Thymus (tissue), 11 donors: Measurements from ENCODE around the gene ING3. TPM values are rescaled to one million over a fixed set of nuclear protein-coding genes. Genes with fewer than 3 reads are reported as not detected.

ENCODE experiments used
- DNase-seq, 9 donors: peaks; one replicate each; pipeline ENCODE4 v3.0.0-alpha.2; 2013; ENCODE audit warnings: low spot score in 9 of 9, low read depth in 6 of 9, missing footprints in 1 of 9
- H3K27ac ChIP-seq, 2 donors: one replicate each; pipeline ENCODE4 v1.5.1; 2013; ENCODE audit warnings: control low read depth in 1 of 2, low read depth in 1 of 2, low read length in 1 of 2, mild to moderate bottlenecking in 1 of 2, moderate library complexity in 1 of 2
- H3K27me3 ChIP-seq, 2 donors: one replicate each; pipeline ENCODE4 v1.5.1; 2013; ENCODE audit warnings: low read length in 1 of 2; ENCODE audit not compliant: control insufficient read depth in 2 of 2, insufficient read depth in 1 of 2
- H3K36me3 ChIP-seq, 2 donors: one replicate each; pipeline ENCODE4 v1.5.1; 2013; ENCODE audit warnings: low read length in 1 of 2, mild to moderate bottlenecking in 1 of 2, moderate library complexity in 1 of 2; ENCODE audit not compliant: control insufficient read depth in 2 of 2, insufficient read depth in 2 of 2
- H3K4me1 ChIP-seq, 2 donors: one replicate each; pipeline ENCODE4 v1.5.1; 2013; ENCODE audit warnings: low read length in 2 of 2; ENCODE audit not compliant: control insufficient read depth in 2 of 2, insufficient read depth in 2 of 2
- H3K4me3 ChIP-seq, 2 donors: one replicate each; pipeline ENCODE4 v1.5.1; 2013; ENCODE audit warnings: low read length in 2 of 2, control low read depth in 1 of 2, mild to moderate bottlenecking in 1 of 2
- H3K9me3 ChIP-seq, 2 donors: one replicate each; pipeline ENCODE4 v1.5.1; 2013; ENCODE audit warnings: low read length in 1 of 2, mild to moderate bottlenecking in 1 of 2; ENCODE audit not compliant: control insufficient read depth in 2 of 2, insufficient read depth in 1 of 2
- WGBS: extraction: QIAGEN DNeasy Blood & Tissue Kit; methylation state at CpG from one replicate; pipeline ENCODE4 v1.1.7; 2013; 5-methylcytosine and 5-hydroxymethylcytosine counted together
- polyA plus RNA-seq: library from polyadenylated mRNA; stranded (reverse); fragments of 200-250 nt; gene quantifications from one replicate; pipeline ENCODE4 v1.2.3, GENCODE V29; 2013
- total RNA-seq: library from RNA; stranded (reverse); fragments of 120-200 nt; gene quantifications from one replicate; pipeline ENCODE4 v1.2.4, GENCODE V29; 2013
- donor health status: healthy.

ING3 gene
- total and polyA plus RNA-seq, 2 donors: 16.4 to 27.2 TPM

GRCh38 chr7:120990468-120991118 lies 40.0 kb downstream of the ING3 start:
- no peak overlapping the region for H3K4me3 ChIP-seq
- H3K4me1 ChIP-seq: peaks cover 3 to 10% of the 10 kb centered on the region in 2 donors
- H3K9me3 ChIP-seq: no peaks in the 10 kb centered on the region
- 93% methylated on average over 6 of the region's 6 CpGs for WGBS
- H3K27ac ChIP-seq: no peak overlapping the region
- no peak for DNase-seq
- H3K27me3 ChIP-seq: peaks cover 0 to 29% of the 10 kb centered on the region in 2 donors
- no peaks in the 10 kb centered on the region for H3K36me3 ChIP-seq

DNA sequence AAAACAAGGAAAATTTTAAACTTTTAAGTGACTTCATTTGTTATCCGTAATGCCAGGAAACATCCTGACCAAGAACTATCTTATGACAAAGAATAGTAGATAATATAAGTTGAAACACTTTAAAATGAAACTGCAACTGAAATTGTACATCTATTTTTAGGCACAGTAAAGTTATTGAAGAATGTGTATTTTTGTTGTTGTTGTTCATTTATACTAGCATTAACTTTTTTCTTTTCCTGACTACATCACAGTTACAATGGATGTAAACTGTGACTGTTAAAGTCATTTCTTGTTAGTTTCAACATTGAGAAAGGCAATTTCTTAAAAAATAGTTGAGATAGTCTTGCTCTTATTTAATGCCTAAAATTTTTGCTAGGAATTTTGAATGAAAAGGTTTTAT lies 40.6 kb downstream of the ING3 start:
- 83% methylated on average over 1 of the region's 1 CpG for WGBS
- H3K4me1 ChIP-seq: peaks cover 3 to 10% of the 10 kb centered on the region in 2 donors
- H3K9me3 ChIP-seq: no peaks in the 10 kb centered on the region
- no peak overlapping the region for H3K27ac ChIP-seq
- peaks cover 0 to 29% of the 10 kb centered on the region in 2 donors for H3K27me3 ChIP-seq
- H3K36me3 ChIP-seq: no peaks in the 10 kb centered on the region
- H3K4me3 ChIP-seq: no peak overlapping the region
- DNase-seq: no peak

GRCh38 chr7:120991581-120991980 lies 41.0 kb downstream of the ING3 start:
- no peak overlapping the region for H3K27ac ChIP-seq
- DNase-seq: no peak
- 36% methylated on average over 2 of the region's 2 CpGs for WGBS
- H3K4me1 ChIP-seq: peaks cover 3 to 10% of the 10 kb centered on the region in 2 donors
- H3K27me3 ChIP-seq: peaks cover 0 to 29% of the 10 kb centered on the region in 2 donors
- no peak overlapping the region for H3K4me3 ChIP-seq
- H3K36me3 ChIP-seq: no peaks in the 10 kb centered on the region
- H3K9me3 ChIP-seq: no peaks in the 10 kb centered on the region

DNA sequence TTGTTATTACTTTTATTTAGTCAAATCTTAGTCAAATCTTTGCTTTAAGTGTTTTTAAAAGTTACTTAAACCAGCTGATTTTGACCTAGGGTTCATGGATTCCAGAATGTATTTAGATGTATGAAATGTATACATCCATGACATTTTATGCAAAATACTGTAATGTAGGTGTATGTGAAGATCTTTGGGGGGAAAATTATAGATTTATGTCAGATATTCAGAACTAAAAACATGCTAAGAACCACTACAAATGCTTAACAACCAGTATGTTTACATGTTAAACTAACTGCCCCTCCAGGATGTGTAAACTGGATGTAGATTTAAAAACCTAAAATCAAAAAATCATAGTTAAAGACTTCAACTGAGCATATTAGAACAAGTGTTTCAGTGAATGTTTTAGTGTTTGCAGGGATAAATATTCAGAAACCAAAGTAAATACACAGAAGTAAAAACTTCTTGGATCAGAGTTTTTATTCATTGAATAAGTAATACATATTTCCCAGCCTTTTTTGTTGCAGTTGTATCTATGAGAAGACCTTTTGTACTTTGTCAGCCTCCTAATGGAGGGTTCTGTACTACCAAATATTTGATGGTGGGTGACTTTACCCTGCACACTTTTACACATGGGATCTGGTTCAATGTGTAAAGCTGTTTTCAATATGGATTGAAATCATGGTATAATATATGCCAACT lies 41.8 kb downstream of the ING3 start:
- no peak overlapping the region for H3K27ac ChIP-seq
- H3K4me3 ChIP-seq: no peak overlapping the region
- H3K36me3 ChIP-seq: no peaks in the 10 kb centered on the region
- no peak for DNase-seq
- H3K9me3 ChIP-seq: no peaks in the 10 kb centered on the region
- peaks cover 0 to 29% of the 10 kb centered on the region in 2 donors for H3K27me3 ChIP-seq
- H3K4me1 ChIP-seq: peaks cover 3 to 10% of the 10 kb centered on the region in 2 donors

DNA sequence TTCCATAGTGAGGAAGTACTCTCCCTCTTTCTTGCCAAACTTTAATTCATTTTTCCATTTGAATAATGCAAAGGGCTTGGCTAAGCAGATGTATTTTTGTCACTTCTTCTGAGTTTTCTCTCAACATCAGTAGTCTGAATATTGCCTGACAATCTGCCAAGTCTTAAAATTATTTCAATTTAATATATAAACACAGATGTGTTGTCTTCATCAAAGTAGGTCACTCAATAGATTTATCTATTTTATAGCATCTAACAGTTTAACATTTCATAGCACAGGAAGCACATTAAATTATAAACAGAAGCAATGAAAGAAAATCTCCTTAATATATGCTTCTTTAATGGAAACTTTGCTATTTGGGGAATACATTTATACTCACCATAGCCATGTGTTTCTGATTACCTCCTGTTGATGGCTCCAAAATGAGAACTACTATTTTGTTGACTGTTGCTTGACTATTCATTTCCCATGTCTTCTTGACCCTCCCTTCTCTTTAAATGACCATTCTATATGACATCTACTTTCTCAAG lies 42.5 kb downstream of the ING3 start:
- H3K36me3 ChIP-seq: no peaks in the 10 kb centered on the region
- no peak for DNase-seq
- no peak overlapping the region for H3K4me3 ChIP-seq
- H3K27me3 ChIP-seq: peaks cover 0 to 25% of the 10 kb centered on the region in 2 donors
- peaks cover 0 to 7% of the 10 kb centered on the region in 2 donors for H3K4me1 ChIP-seq
- no peaks in the 10 kb centered on the region for H3K9me3 ChIP-seq
- no peak overlapping the region for H3K27ac ChIP-seq

DNA sequence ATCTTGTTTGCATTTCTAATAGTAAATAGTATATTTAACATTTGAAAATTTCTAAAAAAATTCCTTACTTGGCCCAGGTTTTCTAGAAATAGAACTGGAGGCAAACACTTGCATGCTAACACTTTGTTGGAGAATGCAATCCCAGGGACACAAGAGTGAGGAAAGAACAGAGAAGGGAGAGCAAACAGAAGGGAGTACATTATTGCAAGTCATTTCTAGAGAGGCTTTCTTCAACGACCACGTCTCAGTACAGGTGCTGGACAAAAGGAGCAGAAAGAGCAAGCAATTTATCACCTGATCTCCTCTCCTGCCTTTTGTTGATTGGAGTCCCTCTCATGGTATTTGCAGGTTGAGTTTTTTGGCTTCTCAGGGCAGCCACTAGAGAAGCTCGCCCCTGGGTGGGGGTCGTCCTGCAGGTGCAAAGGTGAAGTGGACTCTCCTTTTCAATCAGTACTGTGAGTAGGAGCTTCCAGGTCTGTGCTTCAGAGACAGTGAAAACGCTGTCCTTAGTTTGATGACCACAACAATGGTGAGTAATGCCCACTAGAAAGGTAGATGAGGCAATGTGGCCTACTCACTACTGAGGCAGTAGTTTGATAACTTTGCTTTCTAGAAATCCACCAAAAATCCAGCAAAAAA lies 43.1 kb downstream of the ING3 start:
- Histone ChIP-seq H3K27me3 (peaks cover 0 to 18% of the 10 kb centered on the region in 2 donors), H3K9me3 (no peaks in the 10 kb centered on the region), H3K4me3 (no peak overlapping the region), H3K4me1 (peaks cover 0 to under 1% of the 10 kb centered on the region in 2 donors), H3K36me3 (no peaks in the 10 kb centered on the region), H3K27ac (no peak overlapping the region)
- no peak for DNase-seq
- WGBS: 93% methylated on average over 5 of the region's 5 CpGs

- Histone ChIP-seq H3K4me1 (no peaks in the 10 kb centered on the region), H3K36me3 (no peaks in the 10 kb centered on the region), H3K9me3 (no peaks in the 10 kb centered on the region), H3K27ac (no peak overlapping the region), H3K27me3 (peaks cover 0 to 8% of the 10 kb centered on the region in 2 donors), H3K4me3 (no peak overlapping the region)
- 67% methylated on average over 5 of the region's 5 CpGs for WGBS
- DNase-seq: no peak
Observed at GRCh38 chr7:120994512-120995410, 44.2 kb downstream of the ING3 start.

DNA sequence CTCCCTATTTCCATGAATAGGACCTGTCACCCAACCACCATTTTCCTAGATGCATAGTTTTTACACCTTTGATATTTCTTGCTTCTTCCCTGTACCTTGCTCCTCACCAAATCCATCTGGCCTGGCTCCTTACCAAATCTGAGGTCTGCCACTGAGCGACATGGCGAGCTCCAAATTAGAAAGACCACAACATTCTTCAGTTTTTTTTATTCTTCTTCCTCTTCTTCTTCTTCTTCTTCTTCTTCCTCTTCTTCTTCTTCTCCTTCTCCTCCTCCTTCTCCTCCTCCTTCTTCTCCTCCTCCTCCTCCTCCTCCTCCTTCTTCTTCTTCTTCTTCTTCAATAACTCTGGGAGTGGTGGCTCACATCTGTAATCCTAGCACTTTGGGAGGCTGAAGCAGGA lies 45.1 kb downstream of the ING3 start:
- no peak for DNase-seq
- Histone ChIP-seq H3K4me3 (no peak overlapping the region), H3K36me3 (no peaks in the 10 kb centered on the region), H3K4me1 (no peaks in the 10 kb centered on the region), H3K27me3 (peaks cover 0 to 3% of the 10 kb centered on the region in 2 donors), H3K27ac (no peak overlapping the region), H3K9me3 (no peaks in the 10 kb centered on the region)
- WGBS: 20% methylated on average over 2 of the region's 2 CpGs
